ENCODE data around the gene WDR91. TPM values are rescaled to one million over a fixed set of nuclear protein-coding genes. Genes with fewer than 3 reads are reported as not detected.

Gene WDR91
- total and polyA plus RNA-seq, 4 donors: 12.6 to 41.4 (median 27.2) TPM

DNA sequence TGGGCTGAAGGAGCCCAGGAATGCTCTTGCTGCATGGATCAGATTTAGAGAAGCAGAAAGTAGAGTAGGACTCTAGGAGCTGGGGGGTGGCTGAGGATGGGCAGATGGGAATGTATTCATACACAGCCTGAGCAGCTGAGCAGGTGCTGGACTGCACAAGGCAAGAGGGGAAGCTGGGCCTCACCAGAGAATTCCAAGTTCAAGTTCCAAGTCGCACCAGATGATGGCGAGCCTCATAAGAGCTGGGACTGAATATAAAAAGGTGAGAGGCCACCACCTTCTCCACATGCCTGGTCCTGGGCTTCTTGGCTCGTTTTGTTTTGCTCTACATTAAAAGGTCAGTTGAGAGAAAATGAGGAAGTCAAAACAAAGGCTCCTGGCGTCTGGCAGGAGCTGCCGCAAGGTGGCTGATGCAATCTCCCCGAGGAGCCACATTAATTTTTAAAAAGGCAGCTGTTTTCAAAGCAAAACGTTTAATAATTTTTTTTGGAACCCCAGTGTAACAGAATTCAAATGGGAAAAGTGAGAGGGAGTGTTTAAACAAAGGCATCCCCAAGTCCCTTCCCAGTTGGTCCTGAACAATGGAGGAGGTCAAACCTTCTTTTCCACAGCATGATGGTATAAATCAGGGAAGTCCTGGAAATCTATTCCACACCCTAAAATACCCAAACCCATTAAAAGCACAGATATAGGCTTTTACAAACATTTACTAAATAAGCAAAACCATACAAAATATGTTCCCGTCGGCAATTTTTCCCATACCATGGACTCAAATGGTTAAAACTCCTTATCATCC, 50.3 kb downstream of the WDR91 start:
- DNase-seq (no peak), ATAC-seq (ENCODE audit: low FRiP score) (peak; percentile 28)
- Histone ChIP-seq H3K4me3 (ENCODE audit: low read length in 2 of 2) (no peak overlapping the region), H3K27ac (ENCODE audit: low read depth in 1 of 2, low read length in 2 of 2) (peak overlapping the region in 1 of 2 donors; percentile 17), H3K4me1 (ENCODE audit: control insufficient read depth in 1 of 2, insufficient read depth in 2 of 2, low read length in 2 of 2) (peaks cover 0 to 9% of the 10 kb centered on the region in 2 donors), H3K27me3 (ENCODE audit: control insufficient read depth in 1 of 2, insufficient read depth in 2 of 2, low read length in 1 of 2) (no peaks in the 10 kb centered on the region), H3K36me3 (ENCODE audit: control insufficient read depth in 1 of 2, insufficient read depth in 2 of 2, low read length in 1 of 2) (no peaks in the 10 kb centered on the region), H3K9me3 (ENCODE audit: control insufficient read depth, low read length) (no peaks in the 10 kb centered on the region)
- intact Hi-C loops (cut with DNase I): loop anchor here in 1 of 2 donors (10.0 kb wide), 1 partner anchor 376 kb away; no protein-coding TSS in a partner anchor
- 60 to 66% methylated on average over 9 of the region's 9 CpGs for WGBS, 2 donors

DNA sequence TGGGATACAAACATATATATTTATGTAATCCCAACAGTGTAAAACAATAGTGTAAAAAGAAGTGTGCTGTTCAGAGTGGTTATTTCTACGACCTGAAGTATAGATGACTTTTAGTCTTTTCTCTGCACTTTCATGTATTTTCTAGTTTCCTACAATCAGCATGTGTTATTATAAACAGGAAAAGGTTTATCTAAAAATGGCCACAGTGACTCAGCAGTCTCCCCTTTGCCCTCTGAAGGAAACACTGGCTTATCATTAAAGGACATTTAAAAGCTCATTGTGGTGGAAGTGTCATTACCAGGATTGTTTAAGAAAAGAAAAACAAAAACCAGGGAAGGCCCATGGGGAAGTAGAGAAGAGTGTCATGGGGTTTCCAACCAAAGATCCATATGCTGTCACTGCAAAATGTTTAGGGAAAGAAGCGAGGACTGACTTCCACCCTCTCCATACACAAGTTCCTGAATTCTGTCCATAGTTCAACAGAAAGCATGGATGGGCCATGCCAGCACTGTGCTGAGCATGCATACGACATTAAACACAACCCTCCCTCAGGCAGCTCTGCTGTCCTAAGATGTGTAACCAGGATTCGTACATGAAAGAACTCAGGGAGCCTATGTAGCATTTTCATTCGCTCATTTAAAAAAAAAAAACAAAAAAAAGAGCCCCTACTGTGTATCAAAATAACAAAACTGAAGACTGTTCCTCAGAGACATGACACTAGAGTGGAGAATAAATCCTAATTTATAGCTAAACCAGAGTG, 51.0 kb downstream of the WDR91 start:
- 75 to 77% methylated on average over 5 of the region's 5 CpGs for WGBS, 2 donors
- intact Hi-C loops (cut with DNase I): loop anchor here in 1 of 2 donors (10.0 kb wide), 1 partner anchor 375 kb away; no protein-coding TSS in a partner anchor
- no peak for DNase-seq
- H3K27me3 ChIP-seq (ENCODE audit: control insufficient read depth in 1 of 2, insufficient read depth in 2 of 2, low read length in 1 of 2): no peaks in the 10 kb centered on the region
- peaks cover 2% of the 10 kb centered on the region for H3K9me3 ChIP-seq (ENCODE audit: control insufficient read depth, low read length)
- no peak overlapping the region for H3K4me3 ChIP-seq (ENCODE audit: low read length in 2 of 2)
- peak; percentile 27 for ATAC-seq (ENCODE audit: low FRiP score)
- H3K36me3 ChIP-seq (ENCODE audit: control insufficient read depth in 1 of 2, insufficient read depth in 2 of 2, low read length in 1 of 2): no peaks in the 10 kb centered on the region
- H3K27ac ChIP-seq (ENCODE audit: low read depth in 1 of 2, low read length in 2 of 2): peak overlapping the region in 1 of 2 donors; percentile 71
- H3K4me1 ChIP-seq (ENCODE audit: control insufficient read depth in 1 of 2, insufficient read depth in 2 of 2, low read length in 2 of 2): peaks cover 0 to 9% of the 10 kb centered on the region in 2 donors

DNA sequence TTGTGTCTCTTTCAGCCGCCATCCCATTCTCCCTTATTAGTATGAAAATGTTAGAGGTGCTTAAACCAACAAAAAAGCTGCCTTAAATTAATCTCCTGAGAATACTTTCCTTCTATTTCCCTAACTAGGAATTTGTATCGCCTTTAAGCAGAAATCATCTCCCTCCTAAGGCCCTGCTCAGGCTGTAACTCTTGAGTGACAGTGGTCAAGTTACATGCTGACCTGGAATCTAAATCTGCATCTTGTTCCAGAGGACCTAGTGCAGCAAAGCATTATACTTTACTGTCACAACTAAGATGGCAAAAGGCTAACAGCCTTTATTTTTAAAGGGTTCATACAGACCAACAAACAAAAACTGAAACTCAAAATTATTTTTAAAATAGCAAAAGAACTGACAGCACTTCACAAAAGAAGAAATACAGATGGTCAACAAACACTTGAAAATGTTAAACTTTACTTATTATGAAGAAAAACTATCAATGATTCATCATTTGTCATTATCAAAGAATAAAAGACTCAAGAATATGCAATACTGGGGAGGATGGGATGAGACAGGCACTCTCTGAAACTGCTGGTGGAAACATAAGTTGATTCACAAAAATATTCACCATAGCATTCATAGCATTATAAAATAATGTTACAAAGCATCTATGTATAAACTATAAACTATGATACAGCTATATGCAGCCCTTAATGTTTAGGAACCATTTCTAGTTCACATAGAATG, 51.8 kb downstream of the WDR91 start:
- H3K9me3 ChIP-seq (ENCODE audit: control insufficient read depth, low read length): peaks cover 2% of the 10 kb centered on the region
- H3K27ac ChIP-seq (ENCODE audit: low read depth in 1 of 2, low read length in 2 of 2): no peak overlapping the region
- 86 to 92% methylated on average over 2 of the region's 2 CpGs for WGBS, 2 donors
- peaks cover 0 to 9% of the 10 kb centered on the region in 2 donors for H3K4me1 ChIP-seq (ENCODE audit: control insufficient read depth in 1 of 2, insufficient read depth in 2 of 2, low read length in 2 of 2)
- no peak overlapping the region for H3K4me3 ChIP-seq (ENCODE audit: low read length in 2 of 2)
- no peaks in the 10 kb centered on the region for H3K27me3 ChIP-seq (ENCODE audit: control insufficient read depth in 1 of 2, insufficient read depth in 2 of 2, low read length in 1 of 2)
- intact Hi-C loops (cut with DNase I): loop anchor here in 1 of 2 donors (10.0 kb wide), 1 partner anchor 375 kb away; no protein-coding TSS in a partner anchor
- DNase-seq (no peak), ATAC-seq (ENCODE audit: low FRiP score) (no peak)
- no peaks in the 10 kb centered on the region for H3K36me3 ChIP-seq (ENCODE audit: control insufficient read depth in 1 of 2, insufficient read depth in 2 of 2, low read length in 1 of 2)

DNA sequence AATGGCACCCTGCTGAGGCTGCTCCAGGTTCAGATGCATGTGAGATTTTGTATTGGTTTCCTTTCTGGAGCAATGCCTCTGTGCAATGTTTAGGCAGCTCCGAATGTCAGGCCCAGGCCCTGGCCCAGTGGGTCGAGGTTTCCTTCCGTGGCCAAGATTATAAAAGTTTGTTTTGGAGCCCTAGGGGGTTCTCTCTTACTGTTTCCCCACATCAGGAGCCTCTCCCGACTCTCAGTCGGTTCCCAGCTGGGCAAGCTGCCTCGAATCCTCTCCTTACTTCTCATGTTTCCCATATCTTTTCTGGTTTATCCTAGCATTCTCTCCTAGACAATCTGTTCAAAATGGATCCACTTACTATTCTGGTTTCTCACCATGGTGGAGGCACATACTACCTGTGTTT, 52.5 kb downstream of the WDR91 start:
- intact Hi-C loops (cut with DNase I): no loop called here
- DNase-seq (no peak), ATAC-seq (ENCODE audit: low FRiP score) (no peak)
- Histone ChIP-seq H3K4me1 (ENCODE audit: control insufficient read depth in 1 of 2, insufficient read depth in 2 of 2, low read length in 2 of 2) (peaks cover 0 to 9% of the 10 kb centered on the region in 2 donors), H3K27me3 (ENCODE audit: control insufficient read depth in 1 of 2, insufficient read depth in 2 of 2, low read length in 1 of 2) (no peaks in the 10 kb centered on the region), H3K27ac (ENCODE audit: low read depth in 1 of 2, low read length in 2 of 2) (peak overlapping the region in 1 of 2 donors; percentile 53), H3K4me3 (ENCODE audit: low read length in 2 of 2) (no peak overlapping the region), H3K9me3 (ENCODE audit: control insufficient read depth, low read length) (peaks cover 2% of the 10 kb centered on the region), H3K36me3 (ENCODE audit: control insufficient read depth in 1 of 2, insufficient read depth in 2 of 2, low read length in 1 of 2) (no peaks in the 10 kb centered on the region)
- 24 to 29% methylated on average over 6 of the region's 6 CpGs for WGBS, 2 donors

DNA sequence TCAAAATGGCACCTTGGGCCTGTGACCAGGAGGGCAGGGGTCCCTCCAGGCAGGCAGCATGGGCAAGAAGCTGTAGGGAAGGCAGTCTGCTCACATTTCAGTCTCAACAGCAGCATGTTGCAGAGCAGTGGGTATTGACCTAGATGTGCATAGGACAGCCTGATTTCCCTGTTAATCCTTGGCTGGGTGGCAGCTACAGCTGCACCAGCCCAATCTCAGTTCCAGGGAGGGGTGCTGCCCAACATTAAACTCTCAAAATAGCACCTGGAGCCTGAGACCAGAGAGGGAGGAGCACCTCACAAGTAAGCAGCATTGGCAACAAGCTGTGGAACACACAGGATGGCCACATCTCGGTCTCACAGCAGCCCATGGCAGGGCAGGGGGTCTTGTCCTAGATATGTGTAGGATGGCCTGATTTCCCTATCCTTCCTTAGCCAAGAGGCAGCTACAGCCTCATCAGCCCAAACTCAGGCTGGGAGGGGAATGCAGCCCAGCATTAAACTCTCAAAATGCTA, 53.1 kb downstream of the WDR91 start:
- Histone ChIP-seq H3K36me3 (ENCODE audit: control insufficient read depth in 1 of 2, insufficient read depth in 2 of 2, low read length in 1 of 2) (no peaks in the 10 kb centered on the region), H3K27me3 (ENCODE audit: control insufficient read depth in 1 of 2, insufficient read depth in 2 of 2, low read length in 1 of 2) (no peaks in the 10 kb centered on the region), H3K9me3 (ENCODE audit: control insufficient read depth, low read length) (peaks cover 2% of the 10 kb centered on the region), H3K27ac (ENCODE audit: low read depth in 1 of 2, low read length in 2 of 2) (no peak overlapping the region), H3K4me1 (ENCODE audit: control insufficient read depth in 1 of 2, insufficient read depth in 2 of 2, low read length in 2 of 2) (peaks cover 0 to 9% of the 10 kb centered on the region in 2 donors), H3K4me3 (ENCODE audit: low read length in 2 of 2) (no peak overlapping the region)
- intact Hi-C loops (cut with DNase I): no loop called here
- ATAC-seq (ENCODE audit: low FRiP score): no peak
- DNase-seq: no peak
- WGBS, 2 donors: 94 to 98% methylated on average over 1 of the region's 1 CpG

DNA sequence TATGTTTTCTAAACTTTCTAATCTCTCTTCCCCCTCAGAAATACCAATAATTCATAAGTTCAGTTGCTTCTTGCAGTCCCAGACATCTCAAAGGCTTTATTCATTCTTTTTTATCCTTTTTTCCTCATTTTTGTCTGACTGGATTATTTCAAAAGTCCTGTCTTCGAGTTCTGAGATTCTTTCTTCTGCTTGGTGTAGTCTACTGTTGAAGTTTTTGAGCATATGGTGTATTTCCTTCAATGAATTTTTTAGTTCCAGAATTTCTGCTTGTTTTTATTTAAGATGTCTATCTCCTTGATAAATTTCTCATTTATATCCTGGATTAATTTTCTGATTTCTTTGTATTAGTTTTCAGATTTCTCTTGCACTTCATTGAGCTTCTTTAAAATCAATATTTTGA, 55.0 kb downstream of the WDR91 start:
- Histone ChIP-seq H3K27me3 (ENCODE audit: control insufficient read depth in 1 of 2, insufficient read depth in 2 of 2, low read length in 1 of 2) (no peaks in the 10 kb centered on the region), H3K9me3 (ENCODE audit: control insufficient read depth, low read length) (peaks cover 2% of the 10 kb centered on the region), H3K36me3 (ENCODE audit: control insufficient read depth in 1 of 2, insufficient read depth in 2 of 2, low read length in 1 of 2) (no peaks in the 10 kb centered on the region), H3K4me3 (ENCODE audit: low read length in 2 of 2) (no peak overlapping the region), H3K4me1 (ENCODE audit: control insufficient read depth in 1 of 2, insufficient read depth in 2 of 2, low read length in 2 of 2) (peaks cover 0 to 9% of the 10 kb centered on the region in 2 donors), H3K27ac (ENCODE audit: low read depth in 1 of 2, low read length in 2 of 2) (no peak overlapping the region)
- 89 to 100% methylated on average over 1 of the region's 1 CpG for WGBS, 2 donors
- intact Hi-C loops (cut with DNase I): no loop called here
- no peak for DNase-seq
- no peak for ATAC-seq (ENCODE audit: low FRiP score)

DNA sequence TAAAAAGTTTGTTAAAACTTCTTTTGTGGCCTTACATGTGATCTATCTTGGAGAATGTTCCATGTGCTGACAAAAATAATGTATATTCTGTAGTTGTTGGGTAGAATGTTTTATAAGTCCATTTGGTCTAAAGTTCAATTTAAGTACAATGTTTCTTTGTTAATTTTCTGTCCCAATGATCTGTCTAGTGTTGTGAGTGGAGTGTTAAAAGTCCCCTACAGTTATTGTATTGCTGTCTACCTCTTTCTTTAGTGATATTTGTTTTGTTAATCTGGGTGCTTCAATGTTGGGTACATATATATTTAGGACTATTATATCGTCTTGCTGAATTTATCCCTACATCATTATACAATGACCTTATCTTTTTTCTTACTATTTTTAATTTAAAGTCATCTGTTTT, 56.6 kb downstream of the WDR91 start:
- H3K4me1 ChIP-seq (ENCODE audit: control insufficient read depth in 1 of 2, insufficient read depth in 2 of 2, low read length in 2 of 2): peaks cover 0 to 4% of the 10 kb centered on the region in 2 donors
- 68 to 88% methylated on average over 1 of the region's 1 CpG for WGBS, 2 donors

DNA sequence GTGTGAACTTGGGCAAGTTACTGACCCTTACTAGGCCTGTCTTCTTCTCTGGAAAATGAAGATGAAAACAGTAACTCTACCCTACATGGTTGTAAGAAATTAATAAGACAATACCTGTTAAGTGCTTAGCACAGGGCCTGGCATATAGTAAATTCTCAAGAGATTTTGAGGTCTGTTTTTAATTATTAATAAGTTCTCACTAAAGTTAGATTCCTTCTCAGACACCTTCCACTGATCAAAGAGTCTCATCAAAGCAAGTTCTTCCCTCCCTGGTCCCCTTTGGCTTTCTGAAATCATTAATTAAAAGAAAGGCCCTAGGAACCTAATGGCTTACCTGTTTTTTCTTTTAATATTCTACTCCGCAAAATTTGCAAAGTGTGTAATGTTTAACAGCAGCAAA, 58.9 kb downstream of the WDR91 start:
- no peaks in the 10 kb centered on the region for H3K27me3 ChIP-seq (ENCODE audit: control insufficient read depth in 1 of 2, insufficient read depth in 2 of 2, low read length in 1 of 2)
- peaks cover 2% of the 10 kb centered on the region for H3K9me3 ChIP-seq (ENCODE audit: control insufficient read depth, low read length)
- H3K36me3 ChIP-seq (ENCODE audit: control insufficient read depth in 1 of 2, insufficient read depth in 2 of 2, low read length in 1 of 2): no peaks in the 10 kb centered on the region
- no peaks in the 10 kb centered on the region for H3K4me1 ChIP-seq (ENCODE audit: control insufficient read depth in 1 of 2, insufficient read depth in 2 of 2, low read length in 2 of 2)
- intact Hi-C loops (cut with DNase I): no loop called here
- no peak for ATAC-seq (ENCODE audit: low FRiP score)
- H3K4me3 ChIP-seq (ENCODE audit: low read length in 2 of 2): no peak overlapping the region
- DNase-seq: no peak
- WGBS, 2 donors: 55 to 100% methylated on average over 1 of the region's 1 CpG
- no peak overlapping the region for H3K27ac ChIP-seq (ENCODE audit: low read depth in 1 of 2, low read length in 2 of 2)

More for the DNA sequence above, 56.6 kb downstream of the WDR91 start:
- intact Hi-C loops (cut with DNase I): no loop called here
- Histone ChIP-seq H3K9me3 (ENCODE audit: control insufficient read depth, low read length) (peaks cover 2% of the 10 kb centered on the region), H3K36me3 (ENCODE audit: control insufficient read depth in 1 of 2, insufficient read depth in 2 of 2, low read length in 1 of 2) (no peaks in the 10 kb centered on the region), H3K27ac (ENCODE audit: low read depth in 1 of 2, low read length in 2 of 2) (no peak overlapping the region), H3K27me3 (ENCODE audit: control insufficient read depth in 1 of 2, insufficient read depth in 2 of 2, low read length in 1 of 2) (no peaks in the 10 kb centered on the region), H3K4me3 (ENCODE audit: low read length in 2 of 2) (no peak overlapping the region)
- ATAC-seq (ENCODE audit: low FRiP score) (no peak), DNase-seq (no peak)
